WI38 (cell line): Measurements from ENCODE around the gene MND1.

Experiments used
- H3K4me3 ChIP-seq: 2 replicates; pipeline ENCODE4 v1.5.1; 2011; ENCODE audit warnings: low read depth, mild to moderate bottlenecking, control low read depth, low read length
- CTCF ChIP-seq: IDR thresholded peaks from 2 replicates; pipeline ENCODE4 v1.5.1; 2012; ENCODE audit warnings: low read depth, mild to moderate bottlenecking, control low read depth, low read length

MND1 gene

GRCh38 chr4:153333874-153334273 is 10.6 kb upstream of the MND1 start:
- H3K4me3 ChIP-seq: no peak overlapping the region
- TF ChIP-seq CTCF: no peak

GRCh38 chr4:153335665-153336064 is 8.8 kb upstream of the MND1 start:
- TF ChIP-seq CTCF: no peak
- H3K4me3 ChIP-seq: no peak overlapping the region

- no peak for TF ChIP-seq CTCF
- no peak overlapping the region for H3K4me3 ChIP-seq
Measured at GRCh38 chr4:153337686-153338085, 6.8 kb upstream of the MND1 start.

GRCh38 chr4:153341575-153342090 is 2.9 kb upstream of the MND1 start:
- no peak for TF ChIP-seq CTCF
- no peak overlapping the region for H3K4me3 ChIP-seq

GRCh38 chr4:153342751-153343552 is 1.5 kb upstream of the MND1 start:
- TF ChIP-seq CTCF: no peak
- H3K4me3 ChIP-seq: no peak overlapping the region

- no peak for TF ChIP-seq CTCF
- H3K4me3 ChIP-seq: peak overlapping the region; percentile 87
Measured at GRCh38 chr4:153345012-153345981, 809 bp downstream of the MND1 start.
